Skeletal muscle satellite cell (primary cell): Measurements from ENCODE around the gene AFAP1.

Experiments used
- H3K27me3 ChIP-seq: 2 replicates; pipeline ENCODE4 v1.7.0; 2013; ENCODE audit warnings: low read length; ENCODE audit not compliant: control insufficient read depth, insufficient read depth
- H3K36me3 ChIP-seq: 2 replicates; pipeline ENCODE4 v1.7.0; 2013; ENCODE audit warnings: mild to moderate bottlenecking, control low read depth, low read length; ENCODE audit not compliant: insufficient read depth
- H3K4me1 ChIP-seq: 2 replicates; pipeline ENCODE4 v1.7.0; 2013; ENCODE audit warnings: low read length; ENCODE audit not compliant: control insufficient read depth, insufficient read depth
- H3K4me2 ChIP-seq: 2 replicates; pipeline ENCODE4 v1.7.0; 2013; ENCODE audit warnings: mild to moderate bottlenecking, low read length
- H3K4me3 ChIP-seq: 2 replicates; pipeline ENCODE4 v1.7.0; 2013; ENCODE audit warnings: low read length
- H3K9ac ChIP-seq: 2 replicates; pipeline ENCODE4 v1.7.0; 2013; ENCODE audit warnings: mild to moderate bottlenecking, low read depth, low read length, moderate library complexity
- H3K9me3 ChIP-seq: replicated peaks from 2 replicates; pipeline ENCODE4 v1.7.0; 2013; ENCODE audit warnings: mild to moderate bottlenecking, control low read depth, low read length

Gene AFAP1

GRCh38 chr4:7747062-7747385 lies 192.6 kb downstream of the AFAP1 start:
- Histone ChIP-seq H3K36me3 (no peaks in the 10 kb centered on the region), H3K27me3 (no peaks in the 10 kb centered on the region), H3K4me1 (no peaks in the 10 kb centered on the region), H3K9ac (no peak overlapping the region), H3K9me3 (no peaks in the 10 kb centered on the region), H3K4me2 (no peak overlapping the region), H3K4me3 (no peak overlapping the region)

GRCh38 chr4:7746351-7747061 lies 193.2 kb downstream of the AFAP1 start:
- Histone ChIP-seq H3K36me3 (no peaks in the 10 kb centered on the region), H3K9me3 (no peaks in the 10 kb centered on the region), H3K9ac (no peak overlapping the region), H3K4me1 (no peaks in the 10 kb centered on the region), H3K4me2 (no peak overlapping the region), H3K4me3 (no peak overlapping the region), H3K27me3 (no peaks in the 10 kb centered on the region)

- no peaks in the 10 kb centered on the region for H3K27me3 ChIP-seq
- H3K4me1 ChIP-seq = no peaks in the 10 kb centered on the region
- no peak overlapping the region for H3K4me3 ChIP-seq
- no peaks in the 10 kb centered on the region for H3K36me3 ChIP-seq
- no peak overlapping the region for H3K9ac ChIP-seq
- H3K4me2 ChIP-seq = no peak overlapping the region
- no peaks in the 10 kb centered on the region for H3K9me3 ChIP-seq
Observed at GRCh38 chr4:7745301-7745885, 194.3 kb downstream of the AFAP1 start.

- H3K27me3 ChIP-seq = no peaks in the 10 kb centered on the region
- H3K4me3 ChIP-seq = no peak overlapping the region
- no peaks in the 10 kb centered on the region for H3K4me1 ChIP-seq
Observed at GRCh38 chr4:7744142-7744804, 195.4 kb downstream of the AFAP1 start.

GRCh38 chr4:7742807-7743280 lies 196.8 kb downstream of the AFAP1 start:
- Histone ChIP-seq H3K4me2 (no peak overlapping the region), H3K4me1 (no peaks in the 10 kb centered on the region), H3K4me3 (no peak overlapping the region), H3K36me3 (no peaks in the 10 kb centered on the region), H3K27me3 (no peaks in the 10 kb centered on the region), H3K9ac (no peak overlapping the region), H3K9me3 (no peaks in the 10 kb centered on the region)

More at GRCh38 chr4:7744142-7744804, 195.4 kb downstream of the AFAP1 start:
- H3K9ac ChIP-seq = no peak overlapping the region
- H3K9me3 ChIP-seq = no peaks in the 10 kb centered on the region
- no peaks in the 10 kb centered on the region for H3K36me3 ChIP-seq
- H3K4me2 ChIP-seq = no peak overlapping the region

- Histone ChIP-seq H3K9ac (no peak overlapping the region), H3K4me1 (no peaks in the 10 kb centered on the region), H3K4me3 (no peak overlapping the region), H3K4me2 (no peak overlapping the region), H3K27me3 (no peaks in the 10 kb centered on the region), H3K9me3 (no peaks in the 10 kb centered on the region), H3K36me3 (no peaks in the 10 kb centered on the region)
Observed at GRCh38 chr4:7741946-7742806, 197.5 kb downstream of the AFAP1 start.

GRCh38 chr4:7740866-7741525 lies 198.7 kb downstream of the AFAP1 start:
- Histone ChIP-seq H3K36me3 (no peaks in the 10 kb centered on the region), H3K27me3 (no peaks in the 10 kb centered on the region), H3K9me3 (no peaks in the 10 kb centered on the region), H3K4me3 (no peak overlapping the region), H3K9ac (no peak overlapping the region), H3K4me1 (no peaks in the 10 kb centered on the region), H3K4me2 (no peak overlapping the region)

- H3K4me2 ChIP-seq = no peak overlapping the region
- H3K9me3 ChIP-seq = no peaks in the 10 kb centered on the region
- H3K27me3 ChIP-seq = no peaks in the 10 kb centered on the region
- no peaks in the 10 kb centered on the region for H3K36me3 ChIP-seq
- H3K4me1 ChIP-seq = no peaks in the 10 kb centered on the region
- no peak overlapping the region for H3K9ac ChIP-seq
- no peak overlapping the region for H3K4me3 ChIP-seq
Observed at GRCh38 chr4:7739918-7740865, 199.5 kb downstream of the AFAP1 start.

GRCh38 chr4:7739077-7739917 lies 200.4 kb downstream of the AFAP1 start:
- Histone ChIP-seq H3K36me3 (no peaks in the 10 kb centered on the region), H3K9me3 (no peaks in the 10 kb centered on the region), H3K27me3 (no peaks in the 10 kb centered on the region), H3K9ac (no peak overlapping the region), H3K4me3 (no peak overlapping the region), H3K4me1 (no peaks in the 10 kb centered on the region), H3K4me2 (no peak overlapping the region)
